ENCODE data around the gene PGAM4. TPM values are rescaled to one million over a fixed set of nuclear protein-coding genes. Genes with fewer than 3 reads are reported as not detected.

Gene PGAM4
- polyA plus RNA-seq, 2 of the 4 experiments (the other 2 are of a cell fraction), result not detected

GRCh38 chrX:78011846-78012245 lies 42.4 kb upstream of the PGAM4 start (continued):
- TF ChIP-seq, protein P1, sequence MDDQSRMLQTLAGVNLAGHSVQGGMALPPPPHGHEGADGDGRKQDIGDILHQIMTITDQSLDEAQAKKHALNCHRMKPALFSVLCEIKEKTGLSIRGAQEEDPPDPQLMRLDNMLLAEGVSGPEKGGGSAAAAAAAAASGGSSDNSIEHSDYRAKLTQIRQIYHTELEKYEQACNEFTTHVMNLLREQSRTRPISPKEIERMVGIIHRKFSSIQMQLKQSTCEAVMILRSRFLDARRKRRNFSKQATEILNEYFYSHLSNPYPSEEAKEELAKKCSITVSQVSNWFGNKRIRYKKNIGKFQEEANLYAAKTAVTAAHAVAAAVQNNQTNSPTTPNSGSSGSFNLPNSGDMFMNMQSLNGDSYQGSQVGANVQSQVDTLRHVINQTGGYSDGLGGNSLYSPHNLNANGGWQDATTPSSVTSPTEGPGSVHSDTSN (IDR thresholded peaks at IDR 0.05), result no peak
- TF ChIP-seq TP53 (CRISPR knock-in tag; IDR thresholded peaks at IDR 0.05), result no peak

DNA sequence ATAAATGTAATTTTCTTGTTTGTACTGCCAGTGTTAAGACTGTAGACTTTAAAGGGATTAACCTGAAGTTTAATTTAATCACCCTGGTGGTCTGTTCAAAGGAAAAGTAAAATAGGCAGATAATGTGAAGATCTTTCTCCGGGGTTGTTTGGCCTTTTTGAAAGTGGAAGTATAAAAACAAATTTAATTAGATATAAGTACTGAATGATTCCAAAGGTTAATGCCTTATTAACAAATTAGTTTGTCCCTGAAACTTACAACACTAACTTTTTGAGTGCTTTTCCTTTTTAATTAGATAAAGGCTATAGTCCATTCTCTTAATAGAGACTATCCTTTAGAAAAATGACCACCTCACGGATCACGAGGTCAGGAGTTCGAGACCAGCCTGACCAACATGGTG lies 10.4 kb upstream of the PGAM4 start:
- H3K27ac ChIP-seq, result no peak overlapping the region
- ChIA-PET CTCF (no interaction called here), POLR2A (no interaction called here)
- H3K4me1 ChIP-seq, result no peaks in the 10 kb centered on the region
- H3K4me2 ChIP-seq, result no peak overlapping the region
- 91% methylated on average over 4 of the region's 4 CpGs for WGBS (ENCODE audit: missing lambda C conversion rate)
- FAIRE-seq (no peak), ATAC-seq (no peak), DNase-seq (ENCODE audit: low read depth in 1 of 2, low spot score in 1 of 2) (no peak)
- TF ChIP-seq MYC (IDR thresholded peaks at IDR 0.05; ENCODE audit: borderline replicate concordance, low read length) (no peak), RCOR1 (IDR thresholded peaks at IDR 0.05; ENCODE audit: low read depth, low read length) (no peak), CBX2 (IDR thresholded peaks at IDR 0.05; ENCODE audit: borderline replicate concordance, low read depth) (no peak)
- H3K9me3 ChIP-seq, result no peaks in the 10 kb centered on the region
- no peak overlapping the region for H3K4me3 ChIP-seq

GRCh38 chrX:77977518-77977917 lies 8.1 kb upstream of the PGAM4 start:
- Histone ChIP-seq H3K9me3 (no peaks in the 10 kb centered on the region), H3K27ac (no peak overlapping the region), H3K4me1 (no peaks in the 10 kb centered on the region), H3K4me3 (no peak overlapping the region), H3K4me2 (no peak overlapping the region)
- ChIA-PET POLR2A (no interaction called here), CTCF (no interaction called here)
- TF ChIP-seq ZC3H11A (IDR thresholded peaks at IDR 0.05) (no peak), FOSB (CRISPR knock-in tag; IDR thresholded peaks at IDR 0.05) (no peak), JUNB (IDR thresholded peaks at IDR 0.05) (no peak), RARB (CRISPR knock-in tag; IDR thresholded peaks at IDR 0.05) (no peak), BCL3 (IDR thresholded peaks at IDR 0.05) (no peak), HEYL (CRISPR knock-in tag; IDR thresholded peaks at IDR 0.05) (no peak), CHD2 (IDR thresholded peaks at IDR 0.05; ENCODE audit: low read length, partially characterized antibody) (no peak), RFX5 (IDR thresholded peaks at IDR 0.05) (no peak), MYC (IDR thresholded peaks at IDR 0.05; ENCODE audit: borderline replicate concordance, low read length) (no peak), KDM1A (IDR thresholded peaks at IDR 0.05; ENCODE audit: low read depth) (no peak), KDM5A (IDR thresholded peaks at IDR 0.05) (no peak), E2F6 (IDR thresholded peaks at IDR 0.05; ENCODE audit: borderline replicate concordance, low read depth) (no peak), HOXB5 (CRISPR knock-in tag; IDR thresholded peaks at IDR 0.05) (no peak)
- TF ChIP-seq, protein P2, sequence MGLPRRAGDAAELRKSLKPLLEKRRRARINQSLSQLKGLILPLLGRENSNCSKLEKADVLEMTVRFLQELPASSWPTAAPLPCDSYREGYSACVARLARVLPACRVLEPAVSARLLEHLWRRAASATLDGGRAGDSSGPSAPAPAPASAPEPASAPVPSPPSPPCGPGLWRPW (IDR thresholded peaks at IDR 0.05), result no peak
- TF ChIP-seq, protein P3, sequence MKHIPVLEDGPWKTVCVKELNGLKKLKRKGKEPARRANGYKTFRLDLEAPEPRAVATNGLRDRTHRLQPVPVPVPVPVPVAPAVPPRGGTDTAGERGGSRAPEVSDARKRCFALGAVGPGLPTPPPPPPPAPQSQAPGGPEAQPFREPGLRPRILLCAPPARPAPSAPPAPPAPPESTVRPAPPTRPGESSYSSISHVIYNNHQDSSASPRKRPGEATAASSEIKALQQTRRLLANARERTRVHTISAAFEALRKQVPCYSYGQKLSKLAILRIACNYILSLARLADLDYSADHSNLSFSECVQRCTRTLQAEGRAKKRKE (CRISPR knock-in tag; IDR thresholded peaks at IDR 0.05; ENCODE audit: low read depth), result no peak
- DNase-seq (ENCODE audit: low read depth in 1 of 2, low spot score in 1 of 2) (no peak), FAIRE-seq (peak; percentile 78), ATAC-seq (no peak)
- 92% methylated on average over 1 of the region's 1 CpG for WGBS (ENCODE audit: missing lambda C conversion rate)

DNA sequence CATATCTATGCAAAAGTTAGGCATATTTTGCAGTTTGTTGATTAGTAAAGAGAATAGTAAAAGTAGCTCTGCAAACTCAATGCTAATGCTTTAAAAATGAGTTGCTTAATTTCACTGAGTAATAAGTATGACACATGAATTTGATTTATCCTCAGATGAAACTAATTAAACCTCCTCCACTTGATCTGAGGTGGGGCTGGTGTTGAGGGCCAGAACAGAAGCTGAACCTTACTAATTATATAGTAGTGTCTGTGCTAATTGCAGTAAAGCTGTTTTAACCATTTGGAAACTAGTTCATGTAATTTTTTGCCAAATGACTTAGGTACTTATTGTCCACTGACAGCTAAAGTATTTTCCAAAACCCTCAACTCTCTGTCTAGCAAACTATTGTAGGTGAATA lies 7.7 kb upstream of the PGAM4 start:
- ATAC-seq, result no peak
- POLR2A ChIA-PET, result no interaction called here
- no peak overlapping the region for H3K27ac ChIP-seq
- FAIRE-seq, result peak; percentile 32
- H3K9me3 ChIP-seq, result no peaks in the 10 kb centered on the region
- H3K4me1 ChIP-seq, result no peaks in the 10 kb centered on the region
- TF ChIP-seq FOXS1 (CRISPR knock-in tag; IDR thresholded peaks at IDR 0.05) (no peak), JUNB (IDR thresholded peaks at IDR 0.05) (no peak), ZFP36 (IDR thresholded peaks at IDR 0.05; ENCODE audit: borderline replicate concordance, partially characterized antibody) (no peak), FOSB (CRISPR knock-in tag; IDR thresholded peaks at IDR 0.05) (no peak), RFX5 (IDR thresholded peaks at IDR 0.05) (no peak)
- CTCF ChIA-PET, result no interaction called here
- no peak overlapping the region for H3K4me2 ChIP-seq
- no peak overlapping the region for H3K4me3 ChIP-seq
- DNase-seq (ENCODE audit: low read depth in 1 of 2, low spot score in 1 of 2), result no peak

Data from A549 (cell line).